ENCODE data around the gene PBX3. TPM values are rescaled to one million over a fixed set of nuclear protein-coding genes. Genes with fewer than 3 reads are reported as not detected.

Gene PBX3
- polyA plus RNA-seq, 3 donors from 2014 or later: 5.7 to 7.0 (median 6.2) TPM

GRCh38 chr9:125970340-125970739 lies 223.2 kb downstream of the PBX3 start:
- DNase-seq: no peak
- Mint-ChIP-seq H3K27ac (peak overlapping the region in 1 of 6 donors; percentile 46), H3K36me3 (peaks cover 0 to 10% (median 4%) of the 10 kb centered on the region in 3 donors), H3K9me3 (peaks cover 0 to 1% (median 0%) of the 10 kb centered on the region in 6 donors), H3K4me3 (no peak overlapping the region), H3K4me1 (no peaks in the 10 kb centered on the region), H3K27me3 (ENCODE audit: low read depth in 3 of 3) (peaks cover 0 to 3% (median 1%) of the 10 kb centered on the region in 3 donors)

GRCh38 chr9:125971050-125971449 lies 223.9 kb downstream of the PBX3 start:
- Mint-ChIP-seq H3K27ac (no peak overlapping the region), H3K27me3 (ENCODE audit: low read depth in 3 of 3) (peaks cover 0 to 3% (median 1%) of the 10 kb centered on the region in 3 donors), H3K4me3 (no peak overlapping the region), H3K9me3 (peaks cover 0 to 1% (median 0%) of the 10 kb centered on the region in 6 donors), H3K36me3 (peaks cover 0 to 10% (median 0%) of the 10 kb centered on the region in 3 donors), H3K4me1 (no peaks in the 10 kb centered on the region)
- DNase-seq: no peak

- Mint-ChIP-seq H3K4me3 (no peak overlapping the region), H3K36me3 (peaks cover 0 to 2% (median 0%) of the 10 kb centered on the region in 3 donors), H3K27me3 (ENCODE audit: low read depth in 3 of 3) (peaks cover 0 to 5% (median 3%) of the 10 kb centered on the region in 3 donors), H3K9me3 (peaks cover 0 to 3% (median 0%) of the 10 kb centered on the region in 6 donors), H3K4me1 (no peaks in the 10 kb centered on the region), H3K27ac (no peak overlapping the region)
- DNase-seq: no peak
Observed at GRCh38 chr9:125972012-125972729, 225.0 kb downstream of the PBX3 start.

- Mint-ChIP-seq H3K27ac (no peak overlapping the region), H3K36me3 (no peaks in the 10 kb centered on the region), H3K9me3 (peaks cover 0 to 4% (median 0%) of the 10 kb centered on the region in 6 donors), H3K4me1 (no peaks in the 10 kb centered on the region), H3K27me3 (ENCODE audit: low read depth in 3 of 3) (peaks cover under 1 to 5% (median 5%) of the 10 kb centered on the region in 3 donors), H3K4me3 (no peak overlapping the region)
- no peak for DNase-seq
Observed at GRCh38 chr9:125973547-125973946, 226.4 kb downstream of the PBX3 start.

- Mint-ChIP-seq H3K9me3 (peaks cover 3 to 9% (median 5%) of the 10 kb centered on the region in 6 donors), H3K36me3 (no peaks in the 10 kb centered on the region), H3K27me3 (ENCODE audit: low read depth in 3 of 3) (peaks cover 5 to 9% (median 5%) of the 10 kb centered on the region in 3 donors), H3K4me3 (no peak overlapping the region), H3K4me1 (no peaks in the 10 kb centered on the region), H3K27ac (no peak overlapping the region)
- DNase-seq: no peak
Observed at GRCh38 chr9:125974705-125975104, 227.5 kb downstream of the PBX3 start.

GRCh38 chr9:125977223-125977622 lies 230.1 kb downstream of the PBX3 start:
- H3K4me1 Mint-ChIP-seq: no peaks in the 10 kb centered on the region
- H3K27me3 Mint-ChIP-seq (ENCODE audit: low read depth in 3 of 3): peaks cover 3 to 23% (median 7%) of the 10 kb centered on the region in 3 donors
- no peaks in the 10 kb centered on the region for H3K36me3 Mint-ChIP-seq
- no peak overlapping the region for H3K4me3 Mint-ChIP-seq
- DNase-seq: no peak
- peaks cover 3 to 18% (median 12%) of the 10 kb centered on the region in 6 donors for H3K9me3 Mint-ChIP-seq
- H3K27ac Mint-ChIP-seq: no peak overlapping the region

- DNase-seq: no peak
- no peak overlapping the region for H3K27ac Mint-ChIP-seq
- no peak overlapping the region for H3K4me3 Mint-ChIP-seq
- no peaks in the 10 kb centered on the region for H3K4me1 Mint-ChIP-seq
- peaks cover 3 to 25% (median 7%) of the 10 kb centered on the region in 3 donors for H3K27me3 Mint-ChIP-seq (ENCODE audit: low read depth in 3 of 3)
- H3K36me3 Mint-ChIP-seq: no peaks in the 10 kb centered on the region
- H3K9me3 Mint-ChIP-seq: peaks cover 3 to 18% (median 11%) of the 10 kb centered on the region in 6 donors
Observed at GRCh38 chr9:125979383-125979782, 232.2 kb downstream of the PBX3 start.

- Mint-ChIP-seq H3K4me3 (no peak overlapping the region), H3K27me3 (ENCODE audit: low read depth in 3 of 3) (peaks cover under 1 to 30% (median 6%) of the 10 kb centered on the region in 3 donors), H3K4me1 (no peaks in the 10 kb centered on the region), H3K9me3 (peaks cover 3 to 18% (median 11%) of the 10 kb centered on the region in 6 donors), H3K27ac (no peak overlapping the region), H3K36me3 (no peaks in the 10 kb centered on the region)
- no peak for DNase-seq
Observed at GRCh38 chr9:125982798-125983406, 235.7 kb downstream of the PBX3 start.

GRCh38 chr9:125983681-125984080 lies 236.5 kb downstream of the PBX3 start:
- peaks cover 0 to 28% (median 6%) of the 10 kb centered on the region in 3 donors for H3K27me3 Mint-ChIP-seq (ENCODE audit: low read depth in 3 of 3)
- H3K36me3 Mint-ChIP-seq: no peaks in the 10 kb centered on the region
- peaks cover 3 to 18% (median 11%) of the 10 kb centered on the region in 6 donors for H3K9me3 Mint-ChIP-seq
- H3K27ac Mint-ChIP-seq: no peak overlapping the region
- no peak for DNase-seq
- H3K4me1 Mint-ChIP-seq: no peaks in the 10 kb centered on the region
- H3K4me3 Mint-ChIP-seq: no peak overlapping the region

GRCh38 chr9:125984461-125984860 lies 237.3 kb downstream of the PBX3 start:
- Mint-ChIP-seq H3K4me1 (no peaks in the 10 kb centered on the region), H3K27ac (no peak overlapping the region), H3K36me3 (no peaks in the 10 kb centered on the region), H3K9me3 (peaks cover 1 to 15% (median 8%) of the 10 kb centered on the region in 6 donors), H3K27me3 (ENCODE audit: low read depth in 3 of 3) (peaks cover 0 to 24% (median 6%) of the 10 kb centered on the region in 3 donors), H3K4me3 (no peak overlapping the region)
- DNase-seq: no peak

GRCh38 chr9:125985142-125985997 lies 238.2 kb downstream of the PBX3 start:
- Mint-ChIP-seq H3K9me3 (peaks cover 0 to 6% (median under 1%) of the 10 kb centered on the region in 6 donors), H3K36me3 (no peaks in the 10 kb centered on the region), H3K27ac (no peak overlapping the region), H3K4me3 (no peak overlapping the region), H3K4me1 (no peaks in the 10 kb centered on the region), H3K27me3 (ENCODE audit: low read depth in 3 of 3) (peaks cover 0 to 16% (median under 1%) of the 10 kb centered on the region in 3 donors)
- no peak for DNase-seq

- DNase-seq: no peak
- peaks cover 0 to under 1% (median 0%) of the 10 kb centered on the region in 6 donors for H3K9me3 Mint-ChIP-seq
- no peaks in the 10 kb centered on the region for H3K4me1 Mint-ChIP-seq
- no peak overlapping the region for H3K27ac Mint-ChIP-seq
- H3K36me3 Mint-ChIP-seq: no peaks in the 10 kb centered on the region
- H3K4me3 Mint-ChIP-seq: no peak overlapping the region
- H3K27me3 Mint-ChIP-seq (ENCODE audit: low read depth in 3 of 3): peaks cover 0 to 13% (median 0%) of the 10 kb centered on the region in 3 donors
Observed at GRCh38 chr9:125985998-125986655, 239.0 kb downstream of the PBX3 start.

GRCh38 chr9:125986966-125987365 lies 239.8 kb downstream of the PBX3 start:
- no peak for DNase-seq
- H3K27ac Mint-ChIP-seq: no peak overlapping the region
- peaks cover 0 to 10% (median 0%) of the 10 kb centered on the region in 3 donors for H3K27me3 Mint-ChIP-seq (ENCODE audit: low read depth in 3 of 3)
- no peaks in the 10 kb centered on the region for H3K9me3 Mint-ChIP-seq
- no peak overlapping the region for H3K4me3 Mint-ChIP-seq
- H3K36me3 Mint-ChIP-seq: no peaks in the 10 kb centered on the region
- H3K4me1 Mint-ChIP-seq: no peaks in the 10 kb centered on the region
